GM12891 (cell line): Measurements from ENCODE around the gene HLA-DRA.

Source experiments
- POLR2A ChIP-seq: IDR thresholded peaks from 2 replicates; pipeline ENCODE4 v1.6.1; 2011; ENCODE audit warnings: low read depth, low read length, control low read depth
- POLR2AphosphoS5 ChIP-seq: IDR thresholded peaks from 2 replicates; pipeline ENCODE4 v1.6.1; 2011; ENCODE audit warnings: low read depth, low read length, control low read depth
- TAF1 ChIP-seq: IDR thresholded peaks from 2 replicates; pipeline ENCODE4 v1.6.1; 2011; ENCODE audit warnings: low read depth, low read length, control low read depth

DNA sequence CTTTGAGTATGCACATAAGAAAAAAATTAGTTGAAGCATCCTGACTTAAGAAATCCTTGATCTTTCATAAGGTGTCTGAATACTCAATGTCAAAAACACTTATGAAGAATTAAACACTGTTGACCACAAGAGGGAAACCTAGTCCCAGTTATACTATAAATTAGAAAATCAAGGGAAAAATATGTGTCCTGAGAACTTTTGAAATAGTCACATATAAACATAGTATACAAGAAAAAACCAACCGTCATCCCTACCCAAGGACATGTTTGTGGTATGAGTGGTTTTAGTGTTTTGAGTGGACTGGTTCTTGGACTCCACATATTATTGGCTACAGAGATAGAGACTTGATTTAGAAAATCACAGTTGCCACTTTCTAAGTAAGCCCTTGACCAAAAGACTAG, 7.6 kb upstream of the HLA-DRA start:
- TF ChIP-seq POLR2A, result no peak
- no peak for TF ChIP-seq POLR2AphosphoS5
- TF ChIP-seq TAF1, result no peak
